ENCODE data around the gene KCNH1.

The KCNH1 gene

DNA sequence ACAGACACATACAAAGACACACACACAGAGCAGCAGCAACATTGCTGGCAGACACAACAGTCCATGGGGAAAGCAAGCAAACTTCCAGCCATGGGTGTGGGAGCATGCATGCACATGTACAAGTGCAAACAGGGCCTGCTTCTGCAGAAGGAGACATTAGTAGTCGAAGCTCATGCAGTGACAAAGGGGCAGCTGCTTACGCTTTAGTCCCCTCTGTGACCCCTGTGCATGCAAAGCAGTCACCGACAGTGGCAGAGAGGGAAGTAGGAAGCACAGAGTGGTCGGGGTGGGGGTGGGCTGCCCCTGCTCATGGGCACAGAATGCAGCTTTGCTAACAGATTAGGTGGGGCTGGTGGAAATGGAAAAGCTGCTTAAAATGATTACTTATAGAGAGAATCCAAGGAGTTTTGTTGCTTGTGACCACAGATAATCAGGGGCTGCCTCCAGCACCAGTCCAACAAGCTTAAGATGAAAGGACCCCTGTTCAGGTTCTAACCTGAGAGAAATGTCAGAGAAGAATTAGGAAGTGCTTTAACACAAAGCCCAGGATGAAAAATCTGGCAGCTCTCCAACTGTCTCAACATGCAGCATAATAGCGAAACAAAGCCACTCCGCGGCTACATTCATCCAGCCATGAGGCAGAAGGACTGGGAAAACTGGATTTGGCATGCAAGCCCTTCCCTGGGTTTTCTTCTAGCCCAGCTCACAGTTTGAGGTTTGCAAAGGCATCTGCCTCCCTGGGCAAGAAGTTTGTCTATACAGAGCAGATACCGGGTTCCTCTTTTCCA is 378.9 kb downstream of the KCNH1 start (continued):
- TF ChIP-seq INSM2 (tag by site-specific recombination; IDR thresholded peaks at IDR 0.05) (no peak), MZF1 (tag by site-specific recombination; IDR thresholded peaks at IDR 0.05; ENCODE audit: borderline replicate concordance) (no peak), ZNF280C (tag by site-specific recombination; IDR thresholded peaks at IDR 0.05) (no peak), ZSCAN16 (tag by site-specific recombination; IDR thresholded peaks at IDR 0.05) (no peak)

DNA sequence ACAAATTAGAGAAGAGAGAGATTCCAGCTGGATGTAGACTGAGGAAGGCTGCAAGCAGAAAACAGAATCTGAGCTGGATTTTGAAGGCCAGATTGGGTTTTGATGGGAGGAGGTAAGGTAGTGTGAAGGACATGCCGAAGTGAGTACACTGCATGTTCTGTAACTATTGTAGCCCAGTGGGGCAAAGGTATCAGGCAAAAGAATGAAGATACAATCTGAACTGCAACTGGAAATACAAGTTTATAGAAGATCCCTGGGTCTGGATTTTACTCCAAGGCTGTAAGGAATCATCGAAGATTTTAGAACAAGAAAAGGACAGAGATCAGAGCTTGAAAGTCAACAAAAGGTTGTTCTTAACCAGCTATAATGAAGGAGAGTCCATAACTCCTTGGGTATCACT is 382.0 kb downstream of the KCNH1 start:
- no peak overlapping the region for H3K4me3 ChIP-seq (ENCODE audit: low read depth, low read length)
- POLR2A ChIA-PET, result no interaction called here

DNA sequence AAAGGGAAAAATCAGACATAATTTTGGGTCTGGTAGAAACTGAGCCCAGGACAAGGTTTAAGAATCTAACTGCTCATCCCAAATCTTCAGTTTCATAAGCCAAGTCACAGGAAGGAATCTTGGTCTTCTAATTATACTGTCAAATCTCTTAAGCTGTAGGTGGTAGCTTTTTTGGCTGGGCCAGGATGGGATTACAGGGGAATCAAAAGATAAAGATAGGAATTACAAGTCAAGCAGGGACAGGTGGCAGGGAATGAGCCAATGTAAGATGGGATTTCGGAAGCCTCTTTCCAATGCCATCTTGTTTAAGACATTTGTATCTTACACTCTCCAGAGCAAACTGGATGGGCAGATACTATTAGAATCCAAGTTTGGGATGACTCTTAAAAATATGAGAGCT is 383.5 kb downstream of the KCNH1 start:
- CTCF ChIA-PET, result interaction anchor here (1.4 kb wide), 1 partner anchor 384 kb away, joined by 5 read pairs; the partner anchor contains the start of gene KCNH1
- H3K27ac ChIP-seq (ENCODE audit: extremely low read depth, low read depth, low read length), result no peak overlapping the region
- H3K36me3 ChIP-seq (ENCODE audit: control insufficient read depth in 2 of 2, insufficient read depth in 1 of 2, low read length in 2 of 2), result no peaks in the 10 kb centered on the region
- H3K4me1 ChIP-seq (ENCODE audit: control insufficient read depth, insufficient read depth, low read length), result no peaks in the 10 kb centered on the region
- H3K9me3 ChIP-seq (ENCODE audit: control insufficient read depth, insufficient read depth, low read depth, low read length), result no peaks in the 10 kb centered on the region
- POLR2A ChIA-PET, result no interaction called here
- H3K4me3 ChIP-seq (ENCODE audit: low read depth, low read length), result no peak overlapping the region
- TF ChIP-seq KLF17 (tag by site-specific recombination; IDR thresholded peaks at IDR 0.05), result no peak
- no peak for TF ChIP-seq ZNF785 (tag by site-specific recombination; IDR thresholded peaks at IDR 0.05)
- TF ChIP-seq ZNF391 (tag by site-specific recombination; IDR thresholded peaks at IDR 0.05; ENCODE audit: borderline replicate concordance, low read depth), result no peak
- no peak for TF ChIP-seq ZNF544 (tag by site-specific recombination; IDR thresholded peaks at IDR 0.05)
- no peak for TF ChIP-seq ZNF221 (tag by site-specific recombination; IDR thresholded peaks at IDR 0.05; ENCODE audit: borderline replicate concordance)

More for the DNA sequence above, 382.0 kb downstream of the KCNH1 start:
- Histone ChIP-seq H3K4me1 (ENCODE audit: control insufficient read depth, insufficient read depth, low read length) (no peaks in the 10 kb centered on the region), H3K36me3 (ENCODE audit: control insufficient read depth in 2 of 2, insufficient read depth in 1 of 2, low read length in 2 of 2) (no peaks in the 10 kb centered on the region), H3K9me3 (ENCODE audit: control insufficient read depth, insufficient read depth, low read depth, low read length) (no peaks in the 10 kb centered on the region), H3K27ac (ENCODE audit: extremely low read depth, low read depth, low read length) (no peak overlapping the region)
- TF ChIP-seq ZNF146 (tag by site-specific recombination; IDR thresholded peaks at IDR 0.05), result no peak
- CTCF ChIA-PET, result interaction anchor here (0.6 kb wide), 1 partner anchor 13 kb away, joined by 3 read pairs; no protein-coding TSS in a partner anchor

- H3K4me1 ChIP-seq (ENCODE audit: control insufficient read depth, insufficient read depth, low read length), result no peaks in the 10 kb centered on the region
- CTCF ChIA-PET, result no interaction called here
Measured at GRCh38 chr1:210748796-210749195, 385.2 kb downstream of the KCNH1 start.

DNA sequence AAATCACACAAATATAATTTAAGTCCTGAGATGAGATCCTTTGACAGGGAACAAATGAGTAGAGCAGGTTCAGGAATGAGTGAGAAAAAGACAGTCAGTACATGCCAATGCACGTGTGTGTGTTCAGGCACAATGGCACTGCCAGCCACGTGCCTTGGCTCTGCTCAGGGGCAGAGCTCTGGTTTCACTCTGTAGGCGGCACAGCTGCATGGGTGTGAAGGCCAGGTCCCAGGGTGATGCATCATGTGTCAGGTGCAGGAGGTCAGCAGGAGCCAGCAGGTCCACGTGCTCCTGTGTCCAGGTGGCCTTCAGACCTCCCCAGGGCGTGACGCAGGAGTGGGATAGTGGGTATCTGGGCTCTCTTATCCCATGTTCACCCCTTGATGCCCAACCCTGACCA is 386.1 kb downstream of the KCNH1 start:
- Histone ChIP-seq H3K4me1 (ENCODE audit: control insufficient read depth, insufficient read depth, low read length) (no peaks in the 10 kb centered on the region), H3K27ac (ENCODE audit: extremely low read depth, low read depth, low read length) (no peak overlapping the region), H3K9me3 (ENCODE audit: control insufficient read depth, insufficient read depth, low read depth, low read length) (no peaks in the 10 kb centered on the region), H3K4me3 (ENCODE audit: low read depth, low read length) (no peak overlapping the region), H3K36me3 (ENCODE audit: control insufficient read depth in 2 of 2, insufficient read depth in 1 of 2, low read length in 2 of 2) (no peaks in the 10 kb centered on the region)
- POLR2A ChIA-PET, result no interaction called here
- TF ChIP-seq GFI1B (tag by site-specific recombination; IDR thresholded peaks at IDR 0.05) (no peak), MYNN (tag by site-specific recombination; IDR thresholded peaks at IDR 0.05; ENCODE audit: borderline replicate concordance) (no peak), ZNF624 (tag by site-specific recombination; IDR thresholded peaks at IDR 0.05) (no peak)
- CTCF ChIA-PET, result no interaction called here

More at GRCh38 chr1:210748796-210749195, 385.2 kb downstream of the KCNH1 start:
- no peak for TF ChIP-seq ZNF501 (tag by site-specific recombination; IDR thresholded peaks at IDR 0.05)
- POLR2A ChIA-PET, result no interaction called here
- Histone ChIP-seq H3K9me3 (ENCODE audit: control insufficient read depth, insufficient read depth, low read depth, low read length) (no peaks in the 10 kb centered on the region), H3K27ac (ENCODE audit: extremely low read depth, low read depth, low read length) (no peak overlapping the region), H3K4me3 (ENCODE audit: low read depth, low read length) (no peak overlapping the region), H3K36me3 (ENCODE audit: control insufficient read depth in 2 of 2, insufficient read depth in 1 of 2, low read length in 2 of 2) (no peaks in the 10 kb centered on the region)

Data from HEK293 (cell line).